Activated T-cell treated with anti-CD3 and anti-CD28 coated beads, Interleukin-2, amount 50 U/mL, for 72 hours (primary cell): Measurements from ENCODE around the gene ZBTB7C. TPM values are rescaled to one million over a fixed set of nuclear protein-coding genes. Genes with fewer than 3 reads are reported as not detected.

Source experiments
- ATAC-seq, 2 donors: fragments of 150-1000 bp; cut with Tn5 transposase; replicated peaks in 1 of 2; 2 replicates each; pipeline ENCODE4 v1.10.0; 2021; ENCODE audit warnings: moderate library complexity in 2 of 2, mild to moderate bottlenecking in 1 of 2
- DNase-seq, 2 donors: peaks; one replicate each; pipeline ENCODE4 v3.0.0; 2021 to 2022; ENCODE audit warnings: mixed read lengths in 1 of 2
- H3K27ac Mint-ChIP-seq: one replicate; pipeline ENCODE4 v1.8.0; 2022; ENCODE audit warnings: mild to moderate bottlenecking, moderate library complexity, mixed read lengths
- H3K27me3 Mint-ChIP-seq: one replicate; pipeline ENCODE4 v1.8.0; 2022; ENCODE audit warnings: low read depth, mixed read lengths
- H3K36me3 Mint-ChIP-seq, 2 donors: one replicate each; pipeline ENCODE4 v1.8.0; 2022; ENCODE audit warnings: mixed read lengths in 2 of 2, mild to moderate bottlenecking in 1 of 2; ENCODE audit not compliant: insufficient read depth in 2 of 2
- H3K4me1 Mint-ChIP-seq: one replicate; pipeline ENCODE4 v1.8.0; 2022; ENCODE audit warnings: low read depth, mixed read lengths
- H3K4me3 Mint-ChIP-seq, 2 donors: one replicate each; pipeline ENCODE4 v1.8.0; 2022; ENCODE audit warnings: mild to moderate bottlenecking in 2 of 2, mixed read lengths in 2 of 2, moderate library complexity in 2 of 2
- H3K9me3 Mint-ChIP-seq, 2 donors: one replicate each; pipeline ENCODE4 v1.8.0; 2022; ENCODE audit warnings: mixed read lengths in 2 of 2
- total RNA-seq, 2 donors: library from RNA; stranded (reverse); gene quantifications; one replicate each; pipeline ENCODE4 v1.2.3, GENCODE V29; 2022

ZBTB7C gene
- total RNA-seq, 2 donors from 2014 or later, result 0.05 TPM; not detected in 1

- no peak for ATAC-seq
- Mint-ChIP-seq H3K4me1 (no peaks in the 10 kb centered on the region), H3K27me3 (peaks cover 10% of the 10 kb centered on the region), H3K9me3 (no peaks in the 10 kb centered on the region), H3K27ac (no peak overlapping the region), H3K4me3 (no peak overlapping the region), H3K36me3 (no peaks in the 10 kb centered on the region)
- no peak for DNase-seq
Measured at GRCh38 chr18:48278081-48278480, 131.1 kb downstream of the ZBTB7C start.

- DNase-seq (no peak), ATAC-seq (no peak)
- Mint-ChIP-seq H3K4me1 (no peaks in the 10 kb centered on the region), H3K9me3 (no peaks in the 10 kb centered on the region), H3K27ac (no peak overlapping the region), H3K27me3 (no peaks in the 10 kb centered on the region), H3K36me3 (no peaks in the 10 kb centered on the region), H3K4me3 (no peak overlapping the region)
Measured at GRCh38 chr18:48274301-48274700, 134.9 kb downstream of the ZBTB7C start.

GRCh38 chr18:48270929-48271328 lies 138.3 kb downstream of the ZBTB7C start:
- Mint-ChIP-seq H3K27ac (no peak overlapping the region), H3K4me1 (no peaks in the 10 kb centered on the region), H3K27me3 (no peaks in the 10 kb centered on the region), H3K4me3 (no peak overlapping the region), H3K9me3 (no peaks in the 10 kb centered on the region), H3K36me3 (no peaks in the 10 kb centered on the region)
- DNase-seq (no peak), ATAC-seq (no peak)

- H3K4me3 Mint-ChIP-seq, result no peak overlapping the region
- no peaks in the 10 kb centered on the region for H3K9me3 Mint-ChIP-seq
- no peaks in the 10 kb centered on the region for H3K4me1 Mint-ChIP-seq
- H3K36me3 Mint-ChIP-seq, result no peaks in the 10 kb centered on the region
- no peak overlapping the region for H3K27ac Mint-ChIP-seq
- H3K27me3 Mint-ChIP-seq, result peaks cover 15% of the 10 kb centered on the region
- DNase-seq (no peak), ATAC-seq (no peak)
Measured at GRCh38 chr18:48265328-48265727, 143.9 kb downstream of the ZBTB7C start.

GRCh38 chr18:48263914-48264902 lies 145.0 kb downstream of the ZBTB7C start:
- Mint-ChIP-seq H3K27ac (no peak overlapping the region), H3K36me3 (no peaks in the 10 kb centered on the region), H3K4me1 (no peaks in the 10 kb centered on the region), H3K4me3 (no peak overlapping the region), H3K27me3 (peaks cover 20% of the 10 kb centered on the region), H3K9me3 (no peaks in the 10 kb centered on the region)
- ATAC-seq (no peak), DNase-seq (no peak)

- Mint-ChIP-seq H3K36me3 (no peaks in the 10 kb centered on the region), H3K4me1 (no peaks in the 10 kb centered on the region), H3K4me3 (no peak overlapping the region), H3K27me3 (peaks cover 20% of the 10 kb centered on the region), H3K9me3 (no peaks in the 10 kb centered on the region), H3K27ac (no peak overlapping the region)
- DNase-seq (no peak), ATAC-seq (no peak)
Measured at GRCh38 chr18:48263192-48263853, 145.9 kb downstream of the ZBTB7C start.

- Mint-ChIP-seq H3K36me3 (peaks cover 2 to 3% of the 10 kb centered on the region in 2 donors), H3K27me3 (peaks cover 14% of the 10 kb centered on the region), H3K4me1 (no peaks in the 10 kb centered on the region), H3K27ac (no peak overlapping the region), H3K9me3 (peaks cover 0 to 4% of the 10 kb centered on the region in 2 donors), H3K4me3 (no peak overlapping the region)
- DNase-seq (no peak), ATAC-seq (no peak)
Measured at GRCh38 chr18:48260237-48260636, 148.9 kb downstream of the ZBTB7C start.

GRCh38 chr18:48256848-48257247 lies 152.3 kb downstream of the ZBTB7C start:
- ATAC-seq, result no peak
- Mint-ChIP-seq H3K4me1 (no peaks in the 10 kb centered on the region), H3K27ac (no peak overlapping the region), H3K9me3 (peaks cover 0 to 8% of the 10 kb centered on the region in 2 donors), H3K27me3 (peaks cover 18% of the 10 kb centered on the region), H3K4me3 (no peak overlapping the region), H3K36me3 (peaks cover 3 to 4% of the 10 kb centered on the region in 2 donors)
- DNase-seq, result no peak

GRCh38 chr18:48254077-48254602 lies 155.0 kb downstream of the ZBTB7C start:
- Mint-ChIP-seq H3K4me3 (no peak overlapping the region), H3K36me3 (peaks cover 3 to 4% of the 10 kb centered on the region in 2 donors), H3K27me3 (peaks cover 24% of the 10 kb centered on the region), H3K9me3 (peaks cover 0 to 8% of the 10 kb centered on the region in 2 donors), H3K27ac (no peak overlapping the region), H3K4me1 (no peaks in the 10 kb centered on the region)
- ATAC-seq (no peak), DNase-seq (no peak)

GRCh38 chr18:48252525-48252924 lies 156.7 kb downstream of the ZBTB7C start:
- no peaks in the 10 kb centered on the region for H3K4me1 Mint-ChIP-seq

GRCh38 chr18:48250918-48251317 lies 158.3 kb downstream of the ZBTB7C start:
- no peak overlapping the region for H3K27ac Mint-ChIP-seq

More at GRCh38 chr18:48252525-48252924, 156.7 kb downstream of the ZBTB7C start:
- Mint-ChIP-seq H3K36me3 (peaks cover 3 to 4% of the 10 kb centered on the region in 2 donors), H3K4me3 (no peak overlapping the region), H3K27me3 (peaks cover 24% of the 10 kb centered on the region), H3K27ac (no peak overlapping the region), H3K9me3 (peaks cover 1 to 8% of the 10 kb centered on the region in 2 donors)
- ATAC-seq, result no peak
- no peak for DNase-seq

GRCh38 chr18:48250362-48250907 lies 158.7 kb downstream of the ZBTB7C start:
- Mint-ChIP-seq H3K4me3 (no peak overlapping the region), H3K9me3 (peaks cover 3 to 4% of the 10 kb centered on the region in 2 donors), H3K4me1 (no peaks in the 10 kb centered on the region), H3K27ac (no peak overlapping the region), H3K27me3 (peaks cover 24% of the 10 kb centered on the region), H3K36me3 (peaks cover 0 to 2% of the 10 kb centered on the region in 2 donors)
- no peak for ATAC-seq
- no peak for DNase-seq

More at GRCh38 chr18:48250918-48251317, 158.3 kb downstream of the ZBTB7C start:
- Mint-ChIP-seq H3K9me3 (peaks cover 3 to 4% of the 10 kb centered on the region in 2 donors), H3K4me3 (no peak overlapping the region), H3K36me3 (peaks cover 0 to 2% of the 10 kb centered on the region in 2 donors), H3K27me3 (peaks cover 24% of the 10 kb centered on the region), H3K4me1 (no peaks in the 10 kb centered on the region)
- DNase-seq, result no peak
- no peak for ATAC-seq

- peaks cover 0 to 2% of the 10 kb centered on the region in 2 donors for H3K36me3 Mint-ChIP-seq
- no peak overlapping the region for H3K4me3 Mint-ChIP-seq
- peaks cover 24% of the 10 kb centered on the region for H3K27me3 Mint-ChIP-seq
- DNase-seq, result no peak
- no peak overlapping the region for H3K27ac Mint-ChIP-seq
- peaks cover 3 to 4% of the 10 kb centered on the region in 2 donors for H3K9me3 Mint-ChIP-seq
- ATAC-seq, result no peak
- no peaks in the 10 kb centered on the region for H3K4me1 Mint-ChIP-seq
Measured at GRCh38 chr18:48249854-48250253, 159.3 kb downstream of the ZBTB7C start.
